ENCODE data around the gene CSRNP2.
"Not testable (repeated sequence)": the region's sequence is repeated elsewhere in the genome, so short reads cannot be mapped to it uniquely, and the experiment has no call there.

Gene CSRNP2

GRCh38 chr12:51083126-51083833 is at the start of gene CSRNP2:
Gene CSRNP2, minus strand, starts transcription at chr12:51083596. Its CDS starts 7,035 bp downstream, at chr12:51076561.
- ATAC-seq (peak; percentile 99), DNase-seq (peak; percentile 95)

- no peak for DNase-seq
These were observed 49.3 kb upstream of the CSRNP2 start for GRCh38 chr12:51132693-51133092.

GRCh38 chr12:51131745-51132521 is 48.5 kb upstream of the CSRNP2 start:
- no peak for ATAC-seq
- no peak for DNase-seq

More at GRCh38 chr12:51132693-51133092, 49.3 kb upstream of the CSRNP2 start:
- no peak for ATAC-seq

GRCh38 chr12:51128919-51129318 is 45.5 kb upstream of the CSRNP2 start:
- DNase-seq = no peak
- no peak for ATAC-seq

- no peak for DNase-seq
These were observed 43.8 kb upstream of the CSRNP2 start for GRCh38 chr12:51127050-51127729.

GRCh38 chr12:51126297-51126696 is 42.9 kb upstream of the CSRNP2 start:
- no peak for DNase-seq
- no peak for ATAC-seq

More at GRCh38 chr12:51127050-51127729, 43.8 kb upstream of the CSRNP2 start:
- no peak for ATAC-seq

GRCh38 chr12:51124504-51124903 is 41.1 kb upstream of the CSRNP2 start:
- ATAC-seq = no peak

GRCh38 chr12:51122844-51123243 is 39.4 kb upstream of the CSRNP2 start:
- ATAC-seq = no peak
- DNase-seq = no peak

More at GRCh38 chr12:51124504-51124903, 41.1 kb upstream of the CSRNP2 start:
- DNase-seq = no peak

GRCh38 chr12:51118706-51119105 is 35.3 kb upstream of the CSRNP2 start:
- ATAC-seq = no peak
- DNase-seq = no peak

GRCh38 chr12:51115533-51115932 is 32.1 kb upstream of the CSRNP2 start:
- no peak for ATAC-seq
- no peak for DNase-seq

GRCh38 chr12:51108136-51108535 is 24.7 kb upstream of the CSRNP2 start:
- ATAC-seq (no peak), DNase-seq (no peak)

GRCh38 chr12:51103977-51104376 is 20.6 kb upstream of the CSRNP2 start:
- ATAC-seq (no peak), DNase-seq (no peak)

GRCh38 chr12:51098611-51099010 is 15.2 kb upstream of the CSRNP2 start:
- DNase-seq (no peak), ATAC-seq (no peak)

GRCh38 chr12:51090705-51091229 is 7.4 kb upstream of the CSRNP2 start:
- no peak for ATAC-seq

GRCh38 chr12:51087818-51088217 is 4.4 kb upstream of the CSRNP2 start:
- peak; percentile 32 for ATAC-seq
- peak; percentile 10 for DNase-seq

More at GRCh38 chr12:51090705-51091229, 7.4 kb upstream of the CSRNP2 start:
- DNase-seq = no peak

GRCh38 chr12:51086933-51087332 is 3.5 kb upstream of the CSRNP2 start:
- no peak for DNase-seq
- no peak for ATAC-seq

GRCh38 chr12:51085757-51086156 is 2.4 kb upstream of the CSRNP2 start:
- DNase-seq (no peak), ATAC-seq (no peak)

- DNase-seq (peak; percentile 15), ATAC-seq (peak; percentile 5)
These were observed 753 bp downstream of the CSRNP2 start for GRCh38 chr12:51082561-51083125.

- ATAC-seq = no peak
- no peak for DNase-seq
These were observed 2.0 kb downstream of the CSRNP2 start for GRCh38 chr12:51081421-51081820.

GRCh38 chr12:51080136-51080535 is 3.3 kb downstream of the CSRNP2 start:
- ATAC-seq (no peak), DNase-seq (no peak)

GRCh38 chr12:51078866-51079265 is 4.5 kb downstream of the CSRNP2 start:
- ATAC-seq, DNase-seq: not testable (repeated sequence)

- DNase-seq, ATAC-seq: not testable (repeated sequence)
These were observed 5.0 kb downstream of the CSRNP2 start for GRCh38 chr12:51078346-51078745.
